Neuron (in vitro differentiated cells): ENCODE measurements around the gene WDR86.

ENCODE experiments used
- H2AFZ ChIP-seq: one replicate; pipeline ENCODE4 v1.6.1; 2013; ENCODE audit warnings: low read depth, mild to moderate bottlenecking, inconsistent platforms, low read length, moderate library complexity
- H3K27me3 ChIP-seq: one replicate; pipeline ENCODE4 v1.6.1; 2013; ENCODE audit warnings: low read length; ENCODE audit not compliant: insufficient read depth
- H3K36me3 ChIP-seq: one replicate; pipeline ENCODE4 v1.6.1; 2013; ENCODE audit warnings: low read length; ENCODE audit not compliant: insufficient read depth
- H3K4me1 ChIP-seq: one replicate; pipeline ENCODE4 v1.6.1; 2013; ENCODE audit warnings: low read length; ENCODE audit not compliant: insufficient read depth
- H3K4me3 ChIP-seq: 2 replicates; pipeline ENCODE4 v1.5.1; 2013; ENCODE audit warnings: mild to moderate bottlenecking, low read length, moderate library complexity
- H3K9me3 ChIP-seq: one replicate; pipeline ENCODE4 v1.6.1; 2013; ENCODE audit warnings: low read length

Gene WDR86

DNA sequence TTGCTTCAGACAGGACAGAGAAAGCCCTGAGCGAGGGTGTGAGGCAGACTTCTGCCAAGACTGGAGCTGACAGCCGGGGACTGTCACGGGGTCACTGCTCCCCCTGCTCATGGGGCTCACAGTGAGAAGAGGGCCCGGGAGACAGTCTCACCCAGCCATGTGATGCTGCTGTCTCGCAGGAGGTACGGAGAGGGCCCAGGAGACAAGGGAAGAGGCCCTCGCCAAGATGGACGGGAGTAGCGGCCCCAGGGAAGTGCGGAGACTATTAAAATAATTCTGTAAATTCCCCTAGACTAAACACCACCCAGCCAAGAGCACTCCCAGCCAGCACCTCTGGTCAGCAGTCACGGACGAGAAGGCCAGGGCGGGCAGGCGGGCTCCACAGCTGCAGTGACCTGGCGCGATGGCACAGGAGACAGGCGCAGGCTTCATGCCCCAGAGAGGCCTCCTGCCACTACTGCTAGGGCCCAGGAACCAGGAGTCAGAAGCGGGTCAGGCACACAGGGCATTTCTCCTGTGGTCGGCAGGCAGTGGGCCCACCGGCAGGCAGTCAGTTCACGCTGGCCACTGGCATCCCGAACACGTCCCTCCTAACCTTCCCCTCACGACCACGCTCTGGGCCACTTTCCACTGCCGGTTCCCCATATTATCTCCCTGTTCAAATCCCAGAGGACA, 24.1 kb downstream of the WDR86 start:
- Histone ChIP-seq H3K27me3 (no peaks in the 10 kb centered on the region), H3K4me3 (no peak overlapping the region), H3K4me1 (no peaks in the 10 kb centered on the region)

DNA sequence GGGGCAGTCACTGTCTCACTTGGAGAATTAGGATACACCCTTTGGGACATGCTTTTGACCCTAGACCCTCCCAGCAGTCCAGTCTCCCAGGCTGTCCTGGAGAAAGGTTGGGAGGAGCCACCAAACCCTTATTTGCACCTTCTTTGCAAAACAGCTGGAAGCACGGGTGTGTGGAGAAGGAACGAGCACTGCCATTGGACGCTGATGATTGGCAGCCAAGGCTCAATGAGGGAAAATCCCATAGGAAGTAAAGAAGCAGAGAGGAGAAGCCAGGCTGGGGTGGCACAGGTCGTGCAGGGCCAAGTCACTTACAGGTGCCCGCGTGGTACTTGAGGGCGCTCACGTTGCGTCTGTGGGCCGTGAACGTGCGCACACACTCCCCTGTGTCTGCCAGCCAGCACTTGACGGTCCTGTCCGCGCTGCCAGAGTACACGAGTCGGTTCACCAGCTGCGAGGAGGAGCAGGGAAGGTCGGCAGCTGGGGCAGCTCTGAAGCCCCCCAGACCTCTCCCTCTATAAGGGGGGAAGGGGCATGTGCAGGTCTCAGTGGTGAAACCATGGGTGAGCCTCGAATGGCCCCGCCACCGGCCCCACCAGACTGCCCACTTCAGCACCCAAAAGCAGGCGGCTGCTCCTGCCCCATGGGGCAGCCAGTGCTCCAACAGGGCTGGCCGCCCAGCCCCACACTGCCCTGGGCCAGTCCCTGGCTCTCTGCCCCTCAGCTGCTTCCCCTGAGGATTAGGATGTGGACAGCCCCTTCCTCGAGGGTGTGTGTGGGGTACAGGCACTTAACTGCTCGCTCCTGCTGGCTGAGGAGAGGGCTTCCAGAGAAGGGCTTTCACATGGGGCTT, 24.8 kb downstream of the WDR86 start:
- no peaks in the 10 kb centered on the region for H3K4me1 ChIP-seq
- no peaks in the 10 kb centered on the region for H3K27me3 ChIP-seq
- H2AFZ ChIP-seq = no peak overlapping the region
- no peaks in the 10 kb centered on the region for H3K9me3 ChIP-seq
- H3K36me3 ChIP-seq = no peaks in the 10 kb centered on the region
- H3K4me3 ChIP-seq = no peak overlapping the region

More for the DNA sequence above, 24.1 kb downstream of the WDR86 start:
- no peak overlapping the region for H2AFZ ChIP-seq
- no peaks in the 10 kb centered on the region for H3K9me3 ChIP-seq
- H3K36me3 ChIP-seq = no peaks in the 10 kb centered on the region

DNA sequence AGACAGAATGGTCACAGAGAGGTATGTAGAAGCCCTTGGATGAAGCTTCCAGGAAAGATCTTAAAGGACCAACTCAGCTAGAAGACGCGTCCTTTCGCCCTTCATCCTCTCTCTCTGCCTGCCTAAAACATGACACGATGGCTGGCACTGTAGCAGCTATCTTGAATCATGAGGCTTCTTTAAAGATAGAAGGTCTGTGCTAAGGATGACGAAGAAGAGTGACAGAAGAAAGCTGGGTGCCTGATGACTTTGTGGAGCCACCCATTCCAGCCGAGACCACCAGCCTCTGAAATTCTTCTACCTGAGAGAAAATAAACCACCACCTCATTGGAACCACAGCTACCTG, 25.5 kb downstream of the WDR86 start:
- no peaks in the 10 kb centered on the region for H3K9me3 ChIP-seq
- H3K4me1 ChIP-seq = no peaks in the 10 kb centered on the region
- no peak overlapping the region for H2AFZ ChIP-seq
- peaks cover 5% of the 10 kb centered on the region for H3K36me3 ChIP-seq
- no peaks in the 10 kb centered on the region for H3K27me3 ChIP-seq
- H3K4me3 ChIP-seq = no peak overlapping the region

DNA sequence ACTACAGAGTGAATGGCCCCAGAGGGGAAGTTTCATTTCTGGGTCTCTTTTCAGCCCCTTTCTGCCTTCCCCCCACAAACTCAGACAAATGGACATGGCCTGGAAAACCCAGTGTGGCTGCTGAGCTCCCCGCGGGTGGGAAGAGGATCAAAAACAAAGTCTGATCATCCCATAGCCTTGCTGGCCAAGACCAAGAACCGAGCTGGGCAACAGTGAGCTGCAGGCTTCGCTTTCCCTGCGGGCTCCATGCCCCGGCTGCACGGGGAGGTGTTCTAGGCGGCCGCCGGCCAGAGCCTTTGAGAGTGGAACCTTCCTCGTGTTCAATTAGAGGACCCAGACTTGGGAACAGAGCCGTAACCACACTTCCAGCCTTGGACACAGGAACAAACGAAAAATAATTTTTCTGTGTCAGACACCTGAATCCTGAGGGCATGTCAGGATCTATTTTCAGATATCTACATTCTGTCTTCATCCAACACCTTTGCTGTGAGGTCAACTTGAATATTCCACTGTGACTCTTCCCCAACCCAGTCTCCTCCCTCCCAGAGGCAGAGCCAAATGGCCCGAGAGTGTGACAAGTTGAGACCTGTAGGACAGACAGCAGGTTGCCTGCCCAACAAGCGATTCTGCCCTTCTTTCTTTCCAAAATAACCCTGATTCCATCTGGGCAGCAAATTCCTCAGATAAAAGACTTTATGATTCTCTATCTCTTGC, 26.0 kb downstream of the WDR86 start:
- Histone ChIP-seq H3K9me3 (no peaks in the 10 kb centered on the region), H2AFZ (no peak overlapping the region), H3K27me3 (no peaks in the 10 kb centered on the region), H3K4me1 (no peaks in the 10 kb centered on the region), H3K4me3 (no peak overlapping the region), H3K36me3 (peaks cover 9% of the 10 kb centered on the region)

DNA sequence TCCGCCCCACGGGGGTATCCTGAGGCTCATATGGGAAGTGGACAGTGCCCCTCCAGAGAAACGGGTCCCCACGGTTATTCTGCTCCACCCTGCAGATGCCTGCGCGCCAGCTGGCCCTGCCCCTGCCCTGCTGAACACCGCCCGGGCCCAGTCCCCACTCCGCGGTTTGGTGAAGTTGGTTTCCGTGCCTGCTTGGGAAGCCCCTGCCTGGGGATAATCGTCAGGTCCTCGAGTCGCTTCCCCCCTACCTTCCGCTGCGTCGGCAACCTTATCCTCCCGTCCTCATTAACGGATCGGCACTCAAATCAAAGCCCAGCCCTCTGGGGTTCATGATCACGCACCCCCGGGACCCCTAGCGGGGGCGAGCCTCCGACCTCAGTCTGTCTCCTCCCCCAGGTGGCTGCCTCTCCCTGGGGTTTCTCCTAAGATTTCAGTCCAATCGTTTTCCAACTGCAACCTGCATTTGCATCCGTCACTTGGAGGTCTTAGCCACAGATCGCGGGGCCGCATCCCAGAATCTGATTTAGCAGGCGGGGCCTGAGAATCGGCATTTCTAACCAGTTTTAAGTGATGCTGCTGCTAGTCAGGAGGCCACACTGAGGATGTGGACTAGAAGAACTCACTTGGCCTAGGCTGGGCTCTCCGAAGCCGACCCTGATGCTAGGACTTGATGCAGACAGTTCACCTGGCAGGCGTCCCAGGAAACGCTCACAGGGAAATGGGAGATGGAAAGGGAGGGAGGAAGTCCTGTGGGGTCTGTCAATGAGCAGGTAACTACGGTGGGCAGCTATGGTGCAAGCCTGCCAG, 27.6 kb downstream of the WDR86 start:
- Histone ChIP-seq H3K4me1 (no peaks in the 10 kb centered on the region), H3K27me3 (no peaks in the 10 kb centered on the region), H3K9me3 (no peaks in the 10 kb centered on the region), H2AFZ (no peak overlapping the region), H3K36me3 (peaks cover 20% of the 10 kb centered on the region), H3K4me3 (no peak overlapping the region)

DNA sequence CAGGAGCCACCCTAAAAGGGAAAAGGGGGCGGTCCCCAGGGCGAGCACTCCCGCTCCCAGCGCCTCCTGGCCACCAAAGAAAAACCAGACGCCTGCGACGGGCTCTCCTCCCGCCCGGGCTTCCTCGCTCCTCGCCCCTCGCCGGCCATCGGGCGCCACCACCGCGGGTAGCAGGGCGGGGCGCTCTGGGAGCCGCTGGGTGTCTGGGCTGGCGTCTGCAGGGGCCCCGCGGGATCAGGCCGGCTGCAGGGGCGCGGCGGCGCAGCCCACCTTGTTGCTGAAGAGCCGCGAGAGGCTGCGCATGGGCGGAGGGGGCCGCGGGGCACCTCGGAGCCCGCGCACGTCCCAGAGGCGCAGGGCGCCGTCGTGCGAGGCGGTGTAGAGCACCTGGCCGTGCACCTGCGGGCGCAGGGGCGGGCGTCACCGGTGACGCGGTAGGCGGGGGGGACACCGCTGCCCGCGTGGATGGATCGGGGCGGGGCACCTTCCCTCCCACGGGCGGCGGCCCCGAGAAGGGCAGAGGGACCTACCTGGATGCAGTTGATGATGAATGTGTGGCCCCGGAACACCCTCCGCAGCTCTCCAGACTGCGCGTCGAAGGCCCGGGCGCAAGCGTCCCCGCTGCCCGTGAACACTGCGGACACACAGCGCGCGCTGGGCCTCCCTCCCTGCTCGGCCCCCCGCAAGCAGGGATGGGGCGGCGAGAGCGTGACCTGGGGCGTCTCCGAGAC, 28.3 kb downstream of the WDR86 start:
- no peak overlapping the region for H2AFZ ChIP-seq
- H3K4me1 ChIP-seq = no peaks in the 10 kb centered on the region
- H3K27me3 ChIP-seq = no peaks in the 10 kb centered on the region
- no peaks in the 10 kb centered on the region for H3K9me3 ChIP-seq
- no peak overlapping the region for H3K4me3 ChIP-seq
- H3K36me3 ChIP-seq = peaks cover 28% of the 10 kb centered on the region

DNA sequence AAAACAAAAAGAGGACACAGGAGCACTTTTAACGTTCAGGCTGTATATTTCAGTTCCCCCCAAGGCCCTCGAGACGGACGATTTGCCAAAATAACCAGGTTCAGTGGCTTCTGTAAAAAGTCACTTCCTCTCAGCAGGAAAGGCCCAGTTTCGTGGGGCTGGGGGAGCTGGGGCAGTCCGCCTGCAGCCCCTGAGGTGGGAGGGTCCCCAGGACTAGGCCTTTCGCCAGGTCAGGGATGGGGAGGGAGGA, 28.8 kb downstream of the WDR86 start:
- H3K4me1 ChIP-seq = no peaks in the 10 kb centered on the region
- no peak overlapping the region for H2AFZ ChIP-seq
- H3K27me3 ChIP-seq = no peaks in the 10 kb centered on the region
- H3K36me3 ChIP-seq = peaks cover 32% of the 10 kb centered on the region
- no peak overlapping the region for H3K4me3 ChIP-seq
- H3K9me3 ChIP-seq = no peaks in the 10 kb centered on the region

DNA sequence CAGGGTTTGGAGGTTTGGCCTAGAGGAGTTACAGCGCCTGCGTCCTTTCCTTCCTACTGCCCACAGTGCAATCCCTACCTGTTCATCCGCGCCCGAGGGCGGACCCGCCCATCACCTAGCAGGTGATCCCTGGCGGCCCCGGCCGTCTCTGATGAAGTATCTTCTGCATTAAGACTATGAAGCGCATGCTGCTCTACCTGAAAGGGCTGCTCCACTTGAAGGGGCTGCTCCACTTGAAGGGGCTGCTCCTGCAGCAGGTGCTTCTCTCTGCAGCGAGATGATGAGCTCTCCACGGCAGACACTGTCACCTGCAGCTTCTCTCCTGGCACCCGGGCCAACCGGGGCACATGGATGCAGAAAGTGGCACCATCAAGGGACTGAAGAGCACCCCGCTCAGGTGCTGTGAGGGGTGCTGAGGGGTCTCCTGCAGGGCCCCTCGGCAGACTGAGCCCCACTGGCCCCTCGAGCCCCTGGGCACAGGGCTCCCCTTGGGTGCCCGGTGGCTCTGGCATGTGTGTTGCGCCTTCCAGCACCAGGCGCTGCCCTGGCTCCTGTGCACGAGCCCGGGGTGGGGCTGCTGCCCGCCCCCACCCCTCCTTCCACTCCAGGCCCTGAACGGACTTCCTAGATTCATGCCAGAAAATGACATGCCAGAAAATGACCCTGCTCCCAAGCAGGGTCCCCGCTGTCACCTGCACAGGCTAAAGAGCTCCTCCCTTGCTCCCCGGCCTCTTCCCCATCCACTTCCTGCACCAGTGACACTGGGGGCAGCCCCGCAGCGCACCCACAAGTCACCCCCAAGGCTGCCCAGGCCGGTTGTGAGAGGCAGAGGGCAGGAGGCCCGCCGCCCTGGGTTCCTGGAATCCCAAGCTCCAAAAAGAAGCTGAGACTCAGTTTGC, 29.4 kb downstream of the WDR86 start:
- no peaks in the 10 kb centered on the region for H3K9me3 ChIP-seq
- no peak overlapping the region for H2AFZ ChIP-seq
- no peaks in the 10 kb centered on the region for H3K4me1 ChIP-seq
- peaks cover 38% of the 10 kb centered on the region for H3K36me3 ChIP-seq
- H3K27me3 ChIP-seq = no peaks in the 10 kb centered on the region
- no peak overlapping the region for H3K4me3 ChIP-seq

DNA sequence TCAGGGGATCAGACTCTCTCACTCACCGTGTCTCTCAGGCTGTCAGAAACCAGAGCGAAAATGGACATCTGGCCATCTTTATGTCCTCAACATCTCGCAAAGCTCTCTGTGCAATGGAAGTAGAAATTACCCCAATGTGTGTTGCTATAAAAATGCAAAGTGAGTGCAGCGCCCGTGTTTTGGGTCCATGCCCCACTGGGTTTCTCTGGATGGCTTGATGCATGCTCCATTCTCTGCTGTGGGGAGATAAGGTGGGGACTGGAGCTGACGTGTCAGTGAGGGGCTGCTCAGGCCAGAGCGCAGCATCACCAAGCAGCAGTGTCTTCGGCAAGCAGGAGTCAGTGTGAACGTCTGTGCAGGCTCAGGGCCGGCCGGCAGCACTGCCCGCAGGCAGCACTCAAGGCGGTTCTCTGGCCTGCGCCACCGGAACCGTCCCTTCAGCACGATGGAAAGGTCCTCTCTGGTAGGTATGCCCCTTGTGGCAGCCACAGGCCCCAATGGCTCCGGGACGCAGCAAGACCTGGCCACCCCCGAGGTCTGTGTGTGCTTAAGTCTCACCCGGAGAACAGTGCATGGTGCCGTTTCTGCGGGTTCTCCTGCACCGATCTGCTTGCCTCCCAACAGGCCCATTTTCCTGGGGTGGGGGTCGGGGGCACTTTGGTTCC, 30.2 kb downstream of the WDR86 start:
- Histone ChIP-seq H3K27me3 (no peaks in the 10 kb centered on the region), H3K9me3 (no peaks in the 10 kb centered on the region), H3K4me3 (no peak overlapping the region), H3K4me1 (no peaks in the 10 kb centered on the region), H3K36me3 (peaks cover 39% of the 10 kb centered on the region), H2AFZ (no peak overlapping the region)

DNA sequence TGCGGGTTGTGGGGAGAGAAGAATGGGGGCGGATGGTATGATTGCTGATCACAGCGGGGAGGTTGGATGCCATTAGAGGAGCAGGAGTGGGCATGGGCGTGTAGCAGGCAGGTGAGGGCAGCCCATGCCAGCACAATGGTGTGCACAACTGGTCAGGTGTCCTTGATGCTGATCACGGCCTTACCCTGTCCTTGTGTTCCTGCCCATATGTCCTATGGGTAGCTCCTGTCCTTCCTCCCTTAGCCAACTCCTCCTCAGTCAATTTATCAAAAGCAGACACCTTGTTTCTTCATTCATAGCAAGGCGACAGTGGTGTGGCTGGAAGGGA, 30.7 kb downstream of the WDR86 start:
- H3K36me3 ChIP-seq = peaks cover 42% of the 10 kb centered on the region
- no peak overlapping the region for H2AFZ ChIP-seq
- no peaks in the 10 kb centered on the region for H3K27me3 ChIP-seq

DNA sequence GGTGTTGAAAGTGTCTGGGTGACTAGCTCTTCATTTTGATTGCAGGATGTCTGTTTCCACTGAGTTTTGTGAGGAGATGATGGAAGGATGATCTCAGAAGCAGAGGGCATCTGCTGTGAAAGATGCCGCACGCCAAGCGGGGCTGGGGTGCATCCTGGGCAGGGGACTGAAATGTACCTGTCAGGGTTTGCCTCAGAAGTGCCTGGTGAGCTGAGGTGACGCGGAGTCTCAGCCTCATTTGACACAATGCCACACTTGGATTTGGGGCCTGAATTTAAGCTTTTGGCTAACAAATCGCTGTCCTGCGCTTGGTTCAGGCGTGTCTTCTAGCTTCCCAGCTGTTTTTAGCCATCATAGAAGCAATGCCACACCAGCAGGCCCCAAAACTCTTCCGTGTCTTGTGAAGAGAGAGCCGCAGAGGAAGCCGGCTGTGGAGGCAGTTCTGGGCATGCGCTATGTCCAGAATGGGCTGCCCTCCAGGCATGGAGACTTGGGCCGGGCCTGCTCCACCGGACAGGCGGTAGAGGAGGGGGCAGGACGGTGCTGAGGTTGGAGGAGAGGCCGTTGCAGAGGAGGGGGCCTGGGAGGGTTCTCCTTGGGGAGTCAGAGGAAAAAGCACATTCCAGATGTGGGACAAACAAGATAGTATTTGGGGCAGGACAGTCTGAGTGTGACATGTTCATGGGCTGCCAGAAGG, 31.2 kb downstream of the WDR86 start:
- Histone ChIP-seq H3K9me3 (no peaks in the 10 kb centered on the region), H3K27me3 (no peaks in the 10 kb centered on the region), H2AFZ (no peak overlapping the region), H3K36me3 (peaks cover 44% of the 10 kb centered on the region), H3K4me3 (no peak overlapping the region), H3K4me1 (no peaks in the 10 kb centered on the region)

More for the DNA sequence above, 30.7 kb downstream of the WDR86 start:
- Histone ChIP-seq H3K9me3 (no peaks in the 10 kb centered on the region), H3K4me3 (no peak overlapping the region), H3K4me1 (no peaks in the 10 kb centered on the region)
